GM12892 (cell line): ENCODE measurements around the gene EMC8.

ENCODE experiments used
- POLR2A ChIP-seq: IDR thresholded peaks from 2 replicates; pipeline ENCODE4 v1.6.1; 2011; ENCODE audit warnings: low read depth, low read length, control low read depth
- POLR2AphosphoS5 ChIP-seq: IDR thresholded peaks from 2 replicates; pipeline ENCODE4 v1.6.1; 2011; ENCODE audit warnings: low read depth, low read length, control low read depth
- TAF1 ChIP-seq: IDR thresholded peaks from 2 replicates; pipeline ENCODE4 v1.6.1; 2011; ENCODE audit warnings: low read depth, mild to moderate bottlenecking, control low read depth, low read length, borderline replicate concordance

GRCh38 chr16:85824161-85825135, 25.1 kb upstream of the EMC8 start:
- no peak for TF ChIP-seq POLR2A
- TF ChIP-seq TAF1: no peak
- no peak for TF ChIP-seq POLR2AphosphoS5
